Activated naive CD8-positive, alpha-beta T cell treated with anti-CD3 and anti-CD28 coated beads, Interleukin-2, amount 10 ng/mL, durations not matched to agents 7 days and 5 days (primary cell): ENCODE results near the gene PLEKHG7. TPM values are rescaled to one million over a fixed set of nuclear protein-coding genes. Genes with fewer than 3 reads are reported as not detected.
"Not testable (repeated sequence)": the region's sequence is repeated elsewhere in the genome, so short reads cannot be mapped to it uniquely, and the experiment has no call there.

ENCODE experiments used
- ATAC-seq: fragments of 150-1000 bp; cut with Tn5 transposase; one replicate; pipeline ENCODE4 v1.10.0; 2021; ENCODE audit warnings: low read depth, moderate library complexity
- POLR2A ChIA-PET: fragments of 350-600 bp; sonication (Branson Sonifier 250); formaldehyde crosslinking; loops from one replicate; lab custom pipeline; 2021; ENCODE audit warnings: antibody characterized with exemption; lab: Charles Lee
- DNase-seq: peaks from one replicate; pipeline ENCODE4 v3.0.0; 2021
- H3K27ac Mint-ChIP-seq: one replicate; pipeline ENCODE4 v1.8.0; 2022; ENCODE audit warnings: mild to moderate bottlenecking, mixed read lengths
- H3K27me3 Mint-ChIP-seq: one replicate; pipeline ENCODE4 v1.8.0; 2022; ENCODE audit warnings: mild to moderate bottlenecking, moderate library complexity, mixed read lengths
- H3K36me3 Mint-ChIP-seq: one replicate; pipeline ENCODE4 v1.8.0; 2021; ENCODE audit warnings: mild to moderate bottlenecking, mixed read lengths
- H3K4me1 Mint-ChIP-seq: one replicate; pipeline ENCODE4 v1.8.0; 2021; ENCODE audit warnings: mixed read lengths
- H3K4me3 Mint-ChIP-seq: one replicate; pipeline ENCODE4 v1.8.0; 2022; ENCODE audit warnings: mild to moderate bottlenecking, moderate library complexity, mixed read lengths
- H3K9me3 Mint-ChIP-seq: one replicate; pipeline ENCODE4 v1.8.0; 2021; ENCODE audit warnings: mixed read lengths
- total RNA-seq, 2 experiments: library from RNA; stranded (reverse); gene quantifications; one replicate each; pipeline ENCODE4 v1.2.3, GENCODE V29; 2021

Gene PLEKHG7
- not detected for total RNA-seq

DNA sequence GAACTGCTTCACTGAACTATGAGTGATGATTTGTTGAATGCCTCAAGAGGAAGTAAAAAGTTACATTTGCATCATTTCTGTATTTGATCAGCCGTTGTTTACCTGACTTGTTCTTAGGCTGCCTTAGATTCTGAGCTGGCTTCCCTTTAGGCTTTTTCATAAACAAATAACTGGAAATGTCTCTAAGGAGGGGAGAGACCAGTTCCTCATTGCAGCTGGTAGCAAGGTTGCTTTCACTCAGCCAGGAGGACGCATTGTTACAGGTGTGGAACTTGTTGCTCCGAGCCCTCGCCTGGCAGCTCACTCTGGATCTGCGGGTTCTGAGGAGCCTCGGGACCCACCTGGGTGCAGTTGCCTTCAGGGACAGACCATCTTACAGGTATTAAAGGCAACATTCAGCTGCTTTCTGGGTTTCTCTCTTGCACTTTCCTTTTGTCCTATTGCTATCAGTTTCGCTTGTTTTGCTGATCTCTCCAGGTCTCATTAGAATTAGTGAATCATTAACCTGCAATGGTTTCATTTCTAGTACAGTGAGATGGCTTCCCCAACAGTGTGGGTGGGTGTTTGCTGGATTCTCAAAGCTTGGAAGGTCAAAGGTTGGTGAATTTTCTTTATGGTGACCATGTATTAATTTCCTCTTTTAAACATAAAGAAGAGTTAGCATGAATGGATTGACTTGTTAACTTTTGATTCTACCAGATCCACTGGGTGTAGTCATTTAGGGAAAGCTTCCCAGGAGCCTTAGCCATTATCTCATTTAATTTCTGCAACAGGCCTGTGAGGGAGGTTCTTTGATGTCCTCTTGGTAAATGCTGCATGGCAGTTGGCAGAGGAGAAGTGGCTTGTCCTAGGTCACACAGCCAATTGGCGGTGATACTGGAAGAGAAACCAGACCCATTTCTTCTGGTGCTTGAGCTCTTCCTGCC is at the start of gene PLEKHG7:
Gene PLEKHG7, plus strand, starts transcription at position 236 of the 926 bp plus-strand sequence. CDS start 3,643 bp downstream, outside the sequence.
- POLR2A ChIA-PET, result interaction anchor here (0.6 kb wide), 1 partner anchor 254 kb away, joined by 3 read pairs; no protein-coding TSS in a partner anchor
- no peak for ATAC-seq
- no peak within 1 kb of the TSS for H3K27ac Mint-ChIP-seq
- no peaks in the 10 kb centered on the region for H3K27me3 Mint-ChIP-seq
- DNase-seq, result no peak
- H3K4me1 Mint-ChIP-seq, result peaks cover 11% of the 10 kb centered on the region
- H3K9me3 Mint-ChIP-seq, result peaks cover 4% of the 10 kb centered on the region
- no peaks in the 10 kb centered on the region for H3K36me3 Mint-ChIP-seq
- no peak within 1 kb of the TSS for H3K4me3 Mint-ChIP-seq

GRCh38 chr12:92654256-92654655 is 48.5 kb upstream of the PLEKHG7 start:
- H3K4me3 Mint-ChIP-seq, ATAC-seq, H3K27me3 Mint-ChIP-seq, H3K27ac Mint-ChIP-seq, H3K36me3 Mint-ChIP-seq, DNase-seq, H3K4me1 Mint-ChIP-seq, H3K9me3 Mint-ChIP-seq, POLR2A ChIA-PET: not testable (repeated sequence)

GRCh38 chr12:92654929-92655328 is 47.9 kb upstream of the PLEKHG7 start:
- Mint-ChIP-seq H3K27me3 (no peaks in the 10 kb centered on the region), H3K4me3 (no peak overlapping the region), H3K36me3 (peaks cover 2% of the 10 kb centered on the region), H3K4me1 (peaks cover 3% of the 10 kb centered on the region), H3K9me3 (peaks cover 1% of the 10 kb centered on the region), H3K27ac (no peak overlapping the region)
- POLR2A ChIA-PET, result no interaction called here
- DNase-seq, result no peak
- no peak for ATAC-seq

DNA sequence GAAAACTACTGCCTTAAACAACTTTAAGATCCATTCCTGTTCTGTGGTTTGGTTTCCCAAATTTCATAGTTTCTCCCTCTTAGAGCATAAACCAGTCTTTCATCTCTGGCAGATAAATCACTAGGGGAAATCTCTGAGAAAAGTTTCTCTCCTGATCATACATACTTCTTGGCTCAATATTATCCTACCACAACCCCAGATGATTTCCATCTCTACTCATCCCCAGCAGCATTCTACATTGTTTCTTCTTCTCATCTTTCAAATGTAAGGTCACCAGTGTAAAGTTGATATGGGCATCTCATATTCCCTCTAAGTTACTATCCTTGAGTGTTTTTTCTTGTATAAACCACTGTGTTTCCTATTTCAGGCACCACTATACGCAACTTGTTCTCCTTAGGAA is 45.9 kb upstream of the PLEKHG7 start:
- ATAC-seq, result no peak
- Mint-ChIP-seq H3K4me3 (no peak overlapping the region), H3K4me1 (no peaks in the 10 kb centered on the region), H3K36me3 (peaks cover 2% of the 10 kb centered on the region), H3K9me3 (peaks cover 3% of the 10 kb centered on the region), H3K27ac (no peak overlapping the region), H3K27me3 (no peaks in the 10 kb centered on the region)
- POLR2A ChIA-PET, result no interaction called here
- no peak for DNase-seq

- POLR2A ChIA-PET, result no interaction called here
- Mint-ChIP-seq H3K9me3 (peaks cover 6% of the 10 kb centered on the region), H3K4me1 (no peaks in the 10 kb centered on the region), H3K27me3 (no peaks in the 10 kb centered on the region), H3K27ac (no peak overlapping the region), H3K36me3 (peaks cover 2% of the 10 kb centered on the region), H3K4me3 (no peak overlapping the region)
- no peak for ATAC-seq
- no peak for DNase-seq
Measured at GRCh38 chr12:92657770-92658169, 45.0 kb upstream of the PLEKHG7 start.

DNA sequence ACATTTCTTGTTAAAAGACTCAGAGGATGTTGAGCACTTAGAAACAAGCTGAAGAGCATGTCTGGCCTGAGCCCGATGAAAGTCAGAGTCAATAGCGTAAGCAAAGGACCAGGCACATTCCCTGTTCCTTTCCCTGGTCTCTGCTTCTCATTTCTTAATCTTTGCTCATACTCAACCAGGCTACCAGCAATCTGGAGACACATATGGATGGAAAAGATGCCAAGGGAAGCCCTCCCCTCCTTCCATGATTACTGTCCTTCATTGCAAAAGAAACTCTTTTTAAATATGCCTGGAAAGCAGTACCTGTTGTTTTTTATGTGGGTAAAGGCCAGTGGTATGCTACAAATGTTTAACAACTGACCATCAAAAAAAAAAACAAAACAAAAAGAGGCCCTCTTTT is 44.2 kb upstream of the PLEKHG7 start:
- ATAC-seq, result no peak
- POLR2A ChIA-PET, result no interaction called here
- peaks cover 6% of the 10 kb centered on the region for H3K9me3 Mint-ChIP-seq
- no peaks in the 10 kb centered on the region for H3K27me3 Mint-ChIP-seq
- no peak overlapping the region for H3K27ac Mint-ChIP-seq
- no peak for DNase-seq
- peaks cover 2% of the 10 kb centered on the region for H3K36me3 Mint-ChIP-seq
- no peaks in the 10 kb centered on the region for H3K4me1 Mint-ChIP-seq
- no peak overlapping the region for H3K4me3 Mint-ChIP-seq

DNA sequence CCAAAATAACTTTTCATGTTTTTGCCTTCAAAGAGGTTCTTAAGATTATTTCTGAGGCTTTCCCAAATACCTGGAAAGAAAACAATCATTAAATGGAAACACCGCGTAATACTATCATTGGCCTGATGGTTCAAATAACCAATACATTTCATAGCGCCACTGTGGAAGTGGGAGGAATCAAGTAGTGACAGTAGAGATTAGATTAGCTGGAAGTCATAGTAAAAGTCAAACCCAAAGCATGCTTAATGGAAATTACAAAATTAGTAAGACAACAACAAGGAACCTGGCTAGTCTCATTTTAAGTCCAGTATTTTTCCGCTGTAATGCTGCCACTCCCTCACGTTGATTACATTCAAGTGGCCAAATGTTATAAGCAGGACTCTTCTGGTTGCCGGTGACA is 41.5 kb upstream of the PLEKHG7 start:
- Mint-ChIP-seq H3K27me3 (no peaks in the 10 kb centered on the region), H3K4me1 (no peaks in the 10 kb centered on the region), H3K36me3 (peaks cover 2% of the 10 kb centered on the region), H3K4me3 (no peak overlapping the region), H3K9me3 (peaks cover 6% of the 10 kb centered on the region), H3K27ac (no peak overlapping the region)
- ATAC-seq (no peak), DNase-seq (no peak)
- POLR2A ChIA-PET, result no interaction called here

GRCh38 chr12:92665496-92665895 is 37.3 kb upstream of the PLEKHG7 start:
- H3K27ac Mint-ChIP-seq, result no peak overlapping the region
- no peaks in the 10 kb centered on the region for H3K36me3 Mint-ChIP-seq
- POLR2A ChIA-PET, result no interaction called here
- H3K4me3 Mint-ChIP-seq, result no peak overlapping the region
- H3K4me1 Mint-ChIP-seq, result no peaks in the 10 kb centered on the region
- H3K27me3 Mint-ChIP-seq, result no peaks in the 10 kb centered on the region
- DNase-seq (no peak), ATAC-seq (no peak)
- peaks cover 4% of the 10 kb centered on the region for H3K9me3 Mint-ChIP-seq

DNA sequence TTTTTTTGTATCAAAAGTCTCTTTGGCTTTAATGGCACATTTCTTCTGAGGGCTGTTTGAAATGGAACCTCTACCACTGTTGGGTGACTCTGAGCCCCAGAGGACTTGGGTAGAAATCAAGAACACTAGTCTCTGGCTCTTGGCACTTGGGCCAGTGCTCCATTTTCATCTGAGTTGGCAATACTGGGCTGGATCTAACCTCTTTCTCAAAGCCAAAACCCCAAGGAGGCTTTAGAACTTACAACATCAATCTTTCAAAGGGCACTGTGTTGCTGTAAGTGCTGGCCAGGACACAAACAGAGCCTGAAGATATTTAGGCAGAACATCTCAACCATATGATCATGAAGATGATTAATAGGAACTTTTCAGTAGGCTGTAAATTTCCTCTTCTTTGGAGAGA is 34.0 kb upstream of the PLEKHG7 start:
- Mint-ChIP-seq H3K9me3 (peaks cover 3% of the 10 kb centered on the region), H3K27me3 (no peaks in the 10 kb centered on the region), H3K27ac (no peak overlapping the region), H3K4me3 (no peak overlapping the region), H3K4me1 (no peaks in the 10 kb centered on the region), H3K36me3 (no peaks in the 10 kb centered on the region)
- POLR2A ChIA-PET, result no interaction called here
- ATAC-seq (no peak), DNase-seq (no peak)

GRCh38 chr12:92671524-92671923 is 31.3 kb upstream of the PLEKHG7 start:
- H3K36me3 Mint-ChIP-seq, DNase-seq, H3K4me1 Mint-ChIP-seq, H3K4me3 Mint-ChIP-seq, H3K27me3 Mint-ChIP-seq, ATAC-seq, POLR2A ChIA-PET, H3K9me3 Mint-ChIP-seq, H3K27ac Mint-ChIP-seq: not testable (repeated sequence)

- H3K27me3 Mint-ChIP-seq, result no peaks in the 10 kb centered on the region
- no peaks in the 10 kb centered on the region for H3K36me3 Mint-ChIP-seq
- H3K27ac Mint-ChIP-seq, result no peak overlapping the region
- POLR2A ChIA-PET, result no interaction called here
- H3K4me1 Mint-ChIP-seq, result no peaks in the 10 kb centered on the region
- ATAC-seq, result no peak
- peaks cover 3% of the 10 kb centered on the region for H3K9me3 Mint-ChIP-seq
- DNase-seq, result no peak
- no peak overlapping the region for H3K4me3 Mint-ChIP-seq
Measured at GRCh38 chr12:92673756-92674155, 29.0 kb upstream of the PLEKHG7 start.

- Mint-ChIP-seq H3K9me3 (peaks cover 3% of the 10 kb centered on the region), H3K27ac (no peak overlapping the region), H3K36me3 (no peaks in the 10 kb centered on the region), H3K27me3 (no peaks in the 10 kb centered on the region), H3K4me1 (no peaks in the 10 kb centered on the region), H3K4me3 (no peak overlapping the region)
- no peak for ATAC-seq
- no peak for DNase-seq
- POLR2A ChIA-PET, result no interaction called here
Measured at GRCh38 chr12:92674500-92674899, 28.3 kb upstream of the PLEKHG7 start.

GRCh38 chr12:92675092-92675865 is 27.5 kb upstream of the PLEKHG7 start:
- Mint-ChIP-seq H3K4me1 (no peaks in the 10 kb centered on the region), H3K36me3 (no peaks in the 10 kb centered on the region), H3K27ac (no peak overlapping the region), H3K9me3 (peaks cover 3% of the 10 kb centered on the region), H3K4me3 (no peak overlapping the region), H3K27me3 (no peaks in the 10 kb centered on the region)
- ATAC-seq, result no peak
- POLR2A ChIA-PET, result no interaction called here
- DNase-seq, result no peak

DNA sequence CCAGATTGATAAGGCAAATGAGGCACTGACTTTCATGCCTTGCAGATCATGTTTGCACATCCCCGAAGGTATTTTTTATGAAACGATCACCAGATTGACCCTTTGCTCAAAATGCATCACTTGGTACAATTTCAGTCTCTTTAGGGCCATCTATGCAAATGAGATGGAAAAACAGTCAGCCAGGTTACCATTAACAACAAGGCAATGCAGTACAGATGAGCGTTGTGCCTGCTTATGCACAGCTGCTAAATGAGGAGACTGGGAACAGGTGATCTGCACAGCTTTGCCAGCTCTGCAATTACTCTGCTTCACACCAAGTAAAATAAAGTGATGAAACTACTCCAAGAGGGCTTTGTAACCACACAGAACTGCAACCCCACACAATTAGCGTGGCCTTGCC is 26.1 kb upstream of the PLEKHG7 start:
- POLR2A ChIA-PET, result no interaction called here
- no peaks in the 10 kb centered on the region for H3K4me1 Mint-ChIP-seq
- ATAC-seq (no peak), DNase-seq (no peak)
- H3K4me3 Mint-ChIP-seq, result no peak overlapping the region
- H3K36me3 Mint-ChIP-seq, result no peaks in the 10 kb centered on the region
- H3K27ac Mint-ChIP-seq, result no peak overlapping the region
- no peaks in the 10 kb centered on the region for H3K9me3 Mint-ChIP-seq
- no peaks in the 10 kb centered on the region for H3K27me3 Mint-ChIP-seq
